HUDEP-2 (cell line): ENCODE results near the gene MBNL1.
"Not testable (repeated sequence)": the region's sequence is repeated elsewhere in the genome, so short reads cannot be mapped to it uniquely, and the experiment has no call there.

Experiments used
- DNase-seq, 76 experiments: peaks; one replicate each; lab custom pipeline; 2025; ENCODE audit not compliant: unreplicated experiment in 76 of 76; lab: John Stamatoyannopoulos, UW

The MBNL1 gene

DNA sequence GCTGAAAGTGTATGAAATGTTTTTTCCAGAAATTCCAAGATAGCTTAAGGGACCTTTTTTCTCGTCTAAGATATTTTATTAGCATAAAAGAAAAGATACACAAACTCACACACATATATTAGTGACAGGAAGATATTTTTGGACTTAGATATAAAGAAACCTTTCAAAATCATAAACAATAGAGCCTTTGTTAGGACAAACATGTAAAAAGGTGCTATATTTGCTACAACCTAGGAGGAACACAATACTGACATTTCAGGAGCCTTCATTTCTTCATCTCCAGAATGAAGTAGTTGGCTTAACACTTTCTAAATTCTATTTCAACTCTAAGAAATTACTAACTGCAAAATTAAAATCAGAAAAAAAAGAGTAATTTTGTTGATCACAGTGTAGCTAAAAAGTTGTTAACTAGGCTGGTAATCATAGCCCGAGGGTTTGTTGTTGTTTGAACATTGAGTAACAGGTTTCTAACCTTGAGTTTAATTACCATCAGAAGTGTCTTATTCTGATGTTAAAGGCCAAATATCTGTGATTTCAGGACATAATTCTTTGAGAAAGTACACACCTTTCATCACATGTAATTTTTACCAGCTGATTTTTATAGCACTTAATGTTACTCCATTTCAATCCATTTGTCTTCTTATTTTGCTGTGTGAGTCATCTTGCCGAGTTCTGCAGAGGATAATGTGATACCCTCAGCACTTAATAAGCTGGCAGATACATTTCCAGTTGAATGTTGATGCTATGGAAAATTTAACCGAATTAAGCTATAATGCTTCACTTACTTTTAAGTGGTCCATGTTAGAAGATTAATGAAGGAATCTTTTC lies 97.3 kb downstream of the MBNL1 start:
- no peak for DNase-seq

DNA sequence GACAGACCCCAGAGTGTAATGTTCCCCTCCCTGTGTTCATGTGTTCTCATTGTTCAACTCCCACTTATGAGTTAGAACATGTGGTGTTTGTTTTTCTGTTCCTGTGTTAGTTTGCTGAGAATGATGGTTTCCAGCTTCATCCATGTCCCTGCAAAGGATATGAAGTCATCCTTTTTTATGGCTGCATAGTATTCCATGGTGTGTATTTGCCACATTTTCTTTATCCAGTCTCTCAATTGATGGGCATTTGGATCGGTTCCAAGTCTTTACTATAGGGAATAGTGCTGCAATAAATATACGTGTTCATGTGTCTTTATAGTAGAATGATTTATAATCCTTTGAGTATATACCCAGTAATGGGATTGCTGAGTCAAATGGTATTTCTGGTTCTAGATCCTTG lies 98.5 kb downstream of the MBNL1 start:
- not testable (repeated sequence) for DNase-seq

DNA sequence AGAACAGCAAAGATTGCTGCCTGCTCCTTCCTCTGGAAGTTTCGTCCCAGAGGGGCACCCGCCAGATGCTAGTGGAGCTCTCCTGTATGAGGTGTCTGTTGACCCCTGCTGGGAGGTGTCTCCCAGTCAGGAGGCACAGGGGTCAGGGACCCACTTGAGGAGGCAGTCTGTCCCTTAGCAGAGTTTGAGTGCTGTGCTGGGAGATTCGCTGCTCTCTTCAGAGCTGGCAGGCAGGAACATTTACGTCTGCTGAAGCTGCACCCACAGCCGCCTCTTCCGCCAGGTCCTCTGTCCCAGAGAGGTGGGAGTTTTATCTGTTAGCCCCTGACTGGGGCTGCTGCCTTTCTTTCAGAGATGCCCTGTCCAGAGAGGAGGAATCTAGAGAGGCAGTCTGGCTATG lies 103.9 kb downstream of the MBNL1 start:
- DNase-seq: not testable (repeated sequence)

DNA sequence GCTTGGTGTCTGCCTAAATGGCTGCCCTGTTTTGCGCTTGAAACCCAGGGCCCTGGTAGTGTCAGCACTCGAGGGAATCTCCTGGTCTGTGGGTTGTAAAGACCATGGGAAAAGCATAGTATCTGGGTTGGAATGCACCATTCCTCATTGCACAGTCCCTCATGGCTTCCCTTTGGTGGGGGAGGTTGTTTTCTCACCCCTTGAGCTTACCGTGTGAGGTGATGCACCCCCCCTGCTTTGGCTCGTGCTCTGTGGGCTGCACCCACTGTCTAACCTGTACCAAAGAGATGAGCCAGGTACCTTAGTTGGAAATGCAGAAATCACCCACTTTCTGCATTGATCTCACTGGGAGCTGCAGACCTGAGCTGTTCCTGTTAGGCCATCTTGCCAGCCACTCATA lies 104.7 kb downstream of the MBNL1 start:
- no peak for DNase-seq

DNA sequence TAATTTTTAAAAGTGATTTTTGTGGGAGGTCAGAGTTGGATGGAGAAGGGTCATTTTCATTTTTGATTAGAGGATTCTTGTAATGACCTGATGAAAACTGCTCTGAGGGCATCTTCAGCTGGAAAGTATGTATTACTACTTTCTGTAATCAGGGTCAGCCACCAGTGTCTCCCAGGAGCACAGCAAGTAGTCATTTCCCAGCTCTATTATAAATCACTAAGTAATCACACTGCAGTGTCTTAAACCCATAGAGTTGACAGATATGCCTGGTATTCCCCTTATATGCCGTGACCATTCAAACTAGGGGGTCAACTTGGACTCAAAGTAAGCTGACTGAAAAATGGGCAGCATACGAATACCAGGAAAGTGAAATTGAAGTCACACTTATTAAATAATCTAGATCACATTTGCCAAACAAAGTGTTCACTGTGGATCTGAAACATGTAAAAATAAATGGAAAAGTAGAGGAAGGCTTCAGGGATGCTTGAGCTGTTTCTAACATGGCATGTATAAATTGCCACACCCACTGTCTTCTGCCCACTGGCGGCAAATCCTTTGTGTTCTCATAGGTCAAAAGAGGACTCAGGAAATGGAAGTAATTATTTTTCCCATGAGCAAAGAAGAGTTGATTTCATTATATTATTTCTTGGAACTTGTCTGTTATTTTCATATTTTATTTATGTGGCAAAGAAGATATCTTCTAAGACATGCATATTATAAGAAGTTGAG lies 105.7 kb downstream of the MBNL1 start:
- DNase-seq: no peak

DNA sequence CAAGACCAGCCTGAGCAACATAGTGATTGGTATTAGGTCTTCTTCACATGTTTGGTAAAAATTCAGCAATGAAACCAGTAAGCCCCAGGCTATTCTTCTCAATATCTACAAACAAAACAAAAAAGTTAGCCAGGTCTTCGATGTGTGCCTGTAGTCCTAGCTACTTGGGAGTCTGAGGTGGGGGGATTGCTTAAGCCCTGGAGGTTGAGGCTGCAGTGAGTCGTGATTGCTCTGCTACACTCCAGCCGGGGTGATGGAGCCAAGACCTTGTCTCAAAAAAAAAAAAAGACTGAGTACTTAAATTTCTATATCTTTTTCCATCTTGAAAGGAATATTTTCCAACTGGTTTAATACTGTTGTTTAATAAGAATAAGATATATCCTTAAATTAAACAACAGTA lies 106.8 kb downstream of the MBNL1 start:
- DNase-seq: no peak

DNA sequence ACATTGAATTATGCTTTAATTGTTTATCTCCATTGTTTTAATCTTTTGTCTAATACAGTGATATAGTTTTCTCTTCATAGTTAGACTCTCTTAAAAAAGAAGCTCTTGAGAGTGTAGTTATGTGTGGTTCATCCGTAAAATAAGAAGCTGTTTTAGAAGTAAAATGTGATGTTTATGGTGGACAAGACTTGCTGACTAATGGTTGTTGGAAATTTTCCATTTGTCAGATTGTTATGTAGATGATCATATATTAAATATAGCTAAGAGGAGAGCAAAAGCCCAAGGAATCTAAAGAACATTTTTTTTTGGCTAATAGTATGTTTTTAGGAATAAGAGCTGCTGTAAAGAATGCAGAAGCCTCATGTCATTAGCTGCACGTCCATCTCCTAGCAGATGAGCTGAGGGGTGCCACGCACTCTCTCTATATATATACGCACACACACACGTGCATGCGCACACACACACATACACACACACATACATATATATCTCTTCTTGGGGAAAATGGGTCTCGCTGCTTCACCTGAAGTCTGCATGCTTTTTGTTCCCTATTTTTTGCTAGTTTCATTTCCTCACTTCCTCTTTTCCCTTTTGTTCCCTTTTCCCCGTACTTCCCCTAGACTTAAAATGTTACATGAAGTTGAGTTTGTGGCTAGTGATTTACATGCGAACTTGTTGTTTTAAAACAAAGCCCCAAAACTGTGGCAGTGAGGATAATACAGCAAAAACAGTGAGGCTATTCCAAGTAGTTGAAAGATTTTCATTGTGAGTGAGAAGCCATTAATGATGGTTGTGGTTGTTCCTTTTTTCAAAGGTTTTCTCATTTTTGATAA lies 107.8 kb downstream of the MBNL1 start:
- peak in 22 of 76 experiments; percentile 1 to 54 (median 18) for DNase-seq

DNA sequence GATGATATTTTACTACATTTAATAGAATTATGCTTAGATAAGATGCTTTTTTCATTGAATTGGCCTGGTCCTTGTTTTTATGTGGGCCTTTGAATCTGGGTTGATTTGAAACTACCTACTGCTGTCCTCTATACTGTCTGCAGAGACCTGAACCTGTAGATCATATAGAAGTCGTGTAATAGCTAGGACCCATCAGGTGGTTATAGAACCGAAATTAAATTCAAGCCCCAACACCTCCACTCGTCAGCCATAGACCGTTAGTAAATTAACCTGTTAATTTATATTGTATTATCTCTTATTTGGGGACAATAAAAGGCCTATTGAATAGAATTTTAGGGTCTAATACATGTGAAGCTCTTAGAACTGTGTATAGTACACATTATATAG lies 108.4 kb downstream of the MBNL1 start:
- no peak for DNase-seq

DNA sequence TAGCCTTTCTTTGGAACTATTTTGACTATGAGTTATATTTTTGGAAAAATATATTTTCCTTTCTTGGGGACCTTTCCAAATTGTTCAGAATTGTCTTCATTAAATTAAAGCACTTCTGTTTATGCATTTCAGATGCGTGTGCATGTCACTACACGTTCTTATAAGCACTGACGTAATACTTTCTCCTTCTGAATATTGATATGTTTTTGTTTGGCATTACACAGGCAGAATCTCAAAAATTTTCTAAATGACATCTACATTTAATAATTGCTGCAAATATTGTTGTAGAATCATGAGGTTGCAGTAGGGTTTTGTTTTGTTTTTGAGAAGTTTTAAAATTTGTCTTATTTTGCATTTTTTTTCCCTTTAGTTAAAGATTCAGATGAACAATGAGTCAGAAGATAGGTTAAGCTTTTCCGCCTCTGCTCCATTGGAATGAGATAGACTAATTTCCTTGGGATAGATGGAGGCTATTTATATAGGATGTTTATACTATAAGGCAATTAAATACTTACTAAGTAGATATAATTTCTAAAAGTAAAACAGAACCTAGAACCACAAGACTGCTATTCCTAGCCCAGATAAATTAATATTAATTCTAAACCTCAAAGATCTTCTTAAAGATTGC lies 110.8 kb downstream of the MBNL1 start:
- DNase-seq: no peak

DNA sequence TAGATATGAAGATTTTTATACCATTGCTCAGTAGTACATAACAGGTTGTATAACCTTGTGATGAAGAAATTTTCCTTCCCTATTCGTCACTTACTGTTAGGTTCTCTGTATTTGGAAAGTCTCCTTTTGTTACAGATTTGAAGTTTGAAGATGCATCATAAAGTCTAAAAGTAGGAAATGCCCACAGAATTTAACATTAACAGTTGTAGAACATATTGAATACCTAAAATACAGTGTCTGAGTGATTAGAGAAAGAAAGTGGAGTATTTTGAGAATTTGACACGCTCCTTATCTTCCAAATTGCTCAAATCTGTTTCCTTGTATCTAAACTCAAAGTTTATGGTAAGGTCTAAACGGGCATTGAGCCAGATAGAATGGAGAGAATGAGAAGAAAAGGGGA lies 111.3 kb downstream of the MBNL1 start:
- no peak for DNase-seq

DNA sequence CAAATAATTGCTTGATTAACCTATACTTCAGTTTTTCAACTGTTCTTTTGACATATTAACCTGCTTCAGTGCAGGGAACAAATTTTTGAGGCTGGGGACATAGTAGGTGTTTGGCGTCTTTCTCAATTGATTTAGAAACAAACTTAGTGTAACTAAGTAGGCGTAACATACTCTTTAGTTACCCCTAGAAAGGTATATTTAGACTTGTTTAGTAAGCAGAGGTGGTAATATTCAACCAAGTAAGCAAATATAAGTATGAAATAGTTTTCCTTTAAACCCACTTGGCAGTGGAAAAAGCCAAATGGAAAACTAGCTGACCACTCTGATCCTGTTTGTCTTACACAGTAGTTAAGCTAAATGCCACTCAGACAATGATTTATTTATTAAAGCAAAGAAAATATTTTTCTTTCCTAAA lies 113.2 kb downstream of the MBNL1 start:
- DNase-seq: no peak

DNA sequence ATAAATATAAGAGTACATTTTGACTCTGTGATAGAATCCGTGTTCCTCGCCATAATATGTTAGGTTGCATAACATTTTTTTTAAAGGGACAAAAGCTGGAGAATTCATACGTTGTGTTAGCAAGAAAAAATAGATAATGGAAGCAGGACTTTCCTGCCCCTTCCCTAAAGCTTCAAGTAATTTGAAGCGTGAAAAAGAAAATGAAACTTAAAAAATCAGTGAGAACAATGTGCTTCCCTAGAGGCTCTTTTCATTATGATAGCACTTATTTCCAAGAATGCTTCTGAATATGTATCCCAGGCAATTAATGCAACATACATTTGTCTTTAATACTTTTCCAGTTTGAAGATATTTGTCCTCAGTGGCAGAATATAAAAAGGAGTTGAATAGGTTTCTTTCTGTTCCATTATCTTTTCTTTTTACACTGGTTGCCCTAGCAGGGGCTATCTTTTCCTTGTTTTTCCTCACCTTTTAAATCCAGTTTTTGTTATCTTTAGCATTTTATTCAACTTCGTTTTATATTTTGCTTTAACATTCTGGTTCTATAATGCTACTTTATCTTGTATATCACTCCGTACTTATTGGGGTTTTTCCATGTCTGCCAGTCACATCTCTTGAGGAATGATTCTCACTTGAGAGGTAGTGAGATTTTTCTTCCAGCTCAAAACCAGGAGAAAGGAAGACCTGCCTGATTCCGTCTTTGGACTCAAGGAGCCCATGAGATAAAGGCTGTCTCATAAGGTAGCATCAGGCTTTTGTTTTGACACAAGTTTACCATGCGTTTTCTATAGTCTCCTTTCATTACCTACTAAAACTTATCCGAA lies 113.8 kb downstream of the MBNL1 start:
- DNase-seq: no peak

DNA sequence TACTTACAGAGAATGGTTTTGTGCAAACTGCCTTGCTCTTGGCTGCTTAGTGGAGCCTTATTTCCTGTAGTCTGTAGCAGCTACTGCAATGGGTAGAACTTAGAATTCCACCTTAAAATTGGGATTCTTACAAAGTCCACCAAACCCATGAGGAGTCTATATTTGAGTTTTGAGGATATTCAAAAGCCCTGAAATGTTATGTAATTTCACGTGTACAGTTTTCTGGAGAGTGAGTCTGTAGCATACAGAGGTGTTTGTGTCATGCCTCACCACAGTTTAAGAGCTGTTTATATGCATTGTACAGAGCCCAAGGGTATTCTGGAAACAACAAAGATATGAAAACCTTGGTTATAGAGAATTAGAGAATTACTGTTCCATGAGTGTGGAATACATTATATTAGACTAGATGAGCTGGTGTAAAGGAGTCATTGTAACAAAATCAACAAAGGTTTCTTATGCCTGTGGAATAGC lies 114.4 kb downstream of the MBNL1 start:
- DNase-seq: no peak

DNA sequence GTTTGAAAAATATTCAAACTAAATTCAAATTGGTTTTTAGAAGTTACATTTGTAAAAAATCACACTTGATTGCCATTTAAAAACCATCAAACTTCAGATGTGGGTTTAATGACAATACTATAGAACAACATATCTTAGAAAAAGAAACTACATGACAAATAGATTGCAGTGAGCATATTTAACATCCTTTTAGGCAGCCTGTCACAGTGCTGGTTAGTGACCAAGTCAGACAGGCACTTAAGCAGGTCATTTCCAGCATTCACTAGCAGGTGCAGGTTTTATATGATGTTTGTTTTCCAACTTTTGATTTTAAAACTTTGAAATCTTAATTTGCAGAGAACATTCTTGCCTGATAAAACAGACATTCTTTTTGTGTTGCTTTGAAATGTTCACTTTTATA lies 115.7 kb downstream of the MBNL1 start:
- no peak for DNase-seq

DNA sequence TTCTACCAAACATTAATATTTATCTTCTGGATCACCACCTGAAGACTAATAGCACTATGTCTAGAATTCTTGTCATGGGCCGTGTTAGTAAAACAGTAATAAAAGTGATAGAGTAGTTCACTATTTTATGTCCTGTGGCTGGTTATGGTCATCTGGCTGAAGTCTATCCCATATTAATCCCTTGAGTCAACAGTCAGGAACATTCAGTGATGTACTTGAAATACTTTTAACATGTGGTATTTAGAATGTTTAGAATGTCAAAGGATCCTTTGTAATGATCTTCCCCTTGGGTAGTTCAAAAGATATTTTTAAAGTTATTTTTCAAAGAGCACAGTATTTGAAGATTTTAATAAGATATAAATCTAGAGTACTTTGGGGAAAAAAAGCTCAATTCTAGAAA lies 117.0 kb downstream of the MBNL1 start:
- no peak for DNase-seq

DNA sequence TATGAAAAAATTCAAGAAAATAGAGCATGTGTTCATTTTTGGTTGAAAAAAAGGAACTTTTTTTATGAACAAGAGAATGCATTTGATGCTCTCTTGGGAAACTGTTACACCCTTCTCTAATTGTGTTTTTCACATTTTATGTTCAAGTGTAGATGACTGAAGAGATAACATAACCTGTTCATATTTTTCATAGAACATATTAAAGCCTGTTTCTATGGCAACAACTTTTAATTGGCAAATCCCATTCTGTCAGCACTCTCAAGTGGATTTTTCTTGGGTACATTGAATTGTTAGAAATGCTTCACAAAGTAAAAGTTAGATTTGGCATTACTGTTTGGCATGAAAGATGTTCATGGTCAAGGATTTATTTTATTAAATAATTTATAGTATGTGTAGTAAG lies 117.5 kb downstream of the MBNL1 start:
- DNase-seq: no peak

DNA sequence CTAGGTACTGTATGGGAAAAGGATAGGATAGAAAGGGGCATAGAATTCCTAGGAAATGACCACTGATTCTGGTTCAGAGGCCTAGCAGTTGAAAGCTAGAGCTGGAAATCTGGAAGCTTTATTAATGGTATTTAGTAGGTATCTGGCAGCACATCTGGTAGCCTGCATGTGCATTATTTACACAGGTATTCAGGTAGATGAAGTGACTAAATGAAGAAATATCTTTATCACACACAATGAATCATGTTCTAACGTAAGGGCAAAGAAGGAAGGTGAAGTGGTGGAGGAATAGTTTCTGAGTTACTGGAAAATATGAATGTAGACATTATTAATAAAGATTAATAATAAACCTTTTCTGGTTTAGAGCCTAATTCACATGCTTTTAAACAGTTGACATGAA lies 119.9 kb downstream of the MBNL1 start:
- no peak for DNase-seq

DNA sequence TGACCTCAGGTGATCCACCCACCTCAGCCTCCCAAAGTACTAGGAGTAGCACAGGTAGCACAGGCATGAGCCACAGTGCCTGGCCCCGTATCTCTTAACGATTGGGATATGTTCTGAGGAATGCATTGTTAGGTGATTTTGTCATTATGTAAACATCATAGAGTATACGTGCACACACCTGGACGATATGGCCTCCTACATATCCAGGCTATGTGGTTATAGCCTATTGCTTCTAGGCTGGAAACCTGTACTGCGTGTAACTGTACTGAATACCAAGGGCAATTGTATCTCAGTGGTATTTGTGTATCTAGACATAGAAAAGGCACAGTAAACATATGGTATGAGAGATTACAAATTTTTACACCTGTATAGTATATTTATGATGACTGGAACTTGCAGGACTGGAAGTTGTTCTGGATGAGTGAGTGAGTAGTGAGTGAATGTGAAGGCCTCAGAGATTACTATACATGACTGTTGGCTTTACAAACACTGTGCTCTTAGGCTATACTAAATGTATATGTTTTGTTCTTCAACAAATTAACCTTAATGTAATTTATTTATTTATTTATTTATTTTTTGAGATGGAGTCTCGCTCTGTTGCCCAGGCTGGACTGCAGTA lies 120.7 kb downstream of the MBNL1 start:
- DNase-seq: no peak

DNA sequence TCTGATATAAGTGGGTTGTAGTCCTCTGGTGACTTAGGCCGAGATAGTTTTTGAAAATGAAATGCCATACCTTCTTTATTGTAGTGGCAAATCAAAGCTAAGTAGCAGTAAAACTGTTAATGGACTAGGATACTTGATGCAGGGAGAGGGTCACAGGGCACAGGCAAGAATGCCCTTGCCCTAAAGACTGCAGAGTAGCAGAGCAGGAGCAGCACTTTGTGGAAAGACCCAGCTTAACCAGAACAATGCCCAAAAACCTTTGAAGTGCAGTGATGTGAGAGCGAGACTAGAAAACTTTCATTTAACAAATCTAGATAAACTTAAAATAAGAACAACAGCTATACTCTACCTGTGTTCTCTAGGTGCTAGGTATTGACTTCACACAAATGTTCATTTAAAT lies 121.9 kb downstream of the MBNL1 start:
- DNase-seq: no peak

DNA sequence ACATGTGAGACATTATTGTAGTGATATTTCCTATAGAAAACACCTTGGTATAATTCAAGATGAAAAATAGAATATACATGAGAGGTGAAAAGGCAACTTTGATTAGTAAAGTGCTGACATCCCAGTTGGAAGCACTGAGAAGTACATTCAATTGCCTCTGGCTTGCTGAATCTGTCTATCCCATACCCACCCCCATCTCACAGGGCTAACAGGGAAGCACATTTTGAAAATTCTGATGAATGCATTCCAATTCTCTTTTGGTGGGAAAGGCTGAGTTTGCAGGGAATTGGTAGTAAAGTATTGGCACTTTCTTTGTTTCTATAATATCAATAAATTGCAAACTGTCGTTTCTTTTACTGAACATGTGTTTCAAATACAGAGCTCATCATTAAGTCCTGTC lies 122.9 kb downstream of the MBNL1 start:
- DNase-seq: no peak
